HFF-Myc (cell line): ENCODE results near the gene FYTTD1.

Experiments used
- DNase-seq: peaks from one replicate; pipeline ENCODE4 v3.0.0-alpha.2; 2011; ENCODE audit warnings: low read depth; ENCODE audit errors: extremely low read depth
- H3K4me3 ChIP-seq: replicated peaks from 2 replicates; pipeline ENCODE4 v1.5.1; 2011; ENCODE audit warnings: low read depth, mild to moderate bottlenecking, control low read depth, low read length
- CTCF ChIP-seq: IDR thresholded peaks from 2 replicates; pipeline ENCODE4 v1.5.1; 2012; ENCODE audit warnings: mild to moderate bottlenecking, low read depth, low read length, control low read depth; ENCODE audit errors: missing control alignments

Gene FYTTD1

GRCh38 chr3:197791113-197791891 is 41.6 kb downstream of the FYTTD1 start, which contains the start of gene LRCH3:
Gene LRCH3, plus strand, starts transcription at chr3:197791254. Its CDS starts 25 bp downstream, at chr3:197791279.
- peak within 1 kb of the TSS; percentile 91 for H3K4me3 ChIP-seq
- no peak for TF ChIP-seq CTCF
- no peak for DNase-seq

GRCh38 chr3:197791892-197792647 is 42.4 kb downstream of the FYTTD1 start:
- TF ChIP-seq CTCF = no peak
- no peak for DNase-seq
- peak overlapping the region; percentile 91 for H3K4me3 ChIP-seq

- H3K4me3 ChIP-seq = peak overlapping the region; percentile 29; the same call in 1 of the 2 replicates
- TF ChIP-seq CTCF = no peak
- no peak for DNase-seq
These were observed 43.6 kb downstream of the FYTTD1 start for GRCh38 chr3:197793247-197793646.

GRCh38 chr3:197794115-197794514 is 44.4 kb downstream of the FYTTD1 start:
- H3K4me3 ChIP-seq = no peak overlapping the region
- no peak for DNase-seq
- TF ChIP-seq CTCF = no peak

- DNase-seq = no peak
- no peak overlapping the region for H3K4me3 ChIP-seq
- no peak for TF ChIP-seq CTCF
These were observed 45.5 kb downstream of the FYTTD1 start for GRCh38 chr3:197795200-197795599.

- DNase-seq = no peak
- TF ChIP-seq CTCF = no peak
- H3K4me3 ChIP-seq = no peak overlapping the region
These were observed 46.4 kb downstream of the FYTTD1 start for GRCh38 chr3:197796087-197796486.
